HG03097 (cell line): ENCODE data around the gene BRICD5.

Experiments
- ATAC-seq: cut with Tn5 transposase; IDR thresholded peaks from one replicate; pipeline ENCODE4 v1.9.1; 2021; ENCODE audit not compliant: unreplicated experiment, low FRiP score

Gene BRICD5

DNA sequence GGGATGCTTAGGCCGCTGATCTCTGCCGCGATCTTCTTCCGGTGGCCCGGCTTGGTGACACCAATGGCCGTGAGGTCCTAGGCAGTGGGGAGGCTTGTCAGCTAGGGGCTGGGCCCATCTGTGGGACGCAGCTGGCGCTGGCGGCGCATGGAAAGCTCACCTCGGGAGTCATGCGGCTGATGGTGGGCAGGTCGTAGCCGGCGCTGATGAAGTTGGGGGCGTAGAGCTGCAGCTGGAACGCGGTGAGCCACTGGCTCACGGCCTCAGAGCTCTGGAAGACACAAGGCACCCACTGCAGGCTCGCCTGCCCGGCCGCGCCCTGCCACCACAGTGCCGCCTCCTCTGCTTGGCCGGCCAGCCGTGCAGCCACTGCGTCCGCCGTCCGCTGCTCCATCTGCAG lies 27.0 kb downstream of the BRICD5 start:
- ATAC-seq = no peak

DNA sequence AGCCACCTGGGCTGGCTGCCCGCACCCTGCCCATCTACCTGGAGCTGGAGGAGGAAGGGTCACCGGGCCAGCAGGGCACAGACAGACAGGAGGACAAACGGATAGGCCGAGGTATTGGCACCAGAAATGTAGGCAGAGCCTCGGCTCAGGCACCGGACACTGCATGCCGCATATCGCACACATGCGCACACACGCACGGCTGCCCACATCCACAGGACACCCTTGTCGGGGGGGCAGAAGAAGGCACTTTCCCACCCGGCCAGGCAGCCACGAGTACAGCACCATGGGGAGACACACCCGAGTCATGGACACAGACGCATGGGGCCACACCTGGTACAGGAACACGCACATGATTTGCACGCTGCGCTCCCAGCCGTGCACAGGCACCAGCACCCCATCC lies 28.7 kb downstream of the BRICD5 start:
- no peak for ATAC-seq

DNA sequence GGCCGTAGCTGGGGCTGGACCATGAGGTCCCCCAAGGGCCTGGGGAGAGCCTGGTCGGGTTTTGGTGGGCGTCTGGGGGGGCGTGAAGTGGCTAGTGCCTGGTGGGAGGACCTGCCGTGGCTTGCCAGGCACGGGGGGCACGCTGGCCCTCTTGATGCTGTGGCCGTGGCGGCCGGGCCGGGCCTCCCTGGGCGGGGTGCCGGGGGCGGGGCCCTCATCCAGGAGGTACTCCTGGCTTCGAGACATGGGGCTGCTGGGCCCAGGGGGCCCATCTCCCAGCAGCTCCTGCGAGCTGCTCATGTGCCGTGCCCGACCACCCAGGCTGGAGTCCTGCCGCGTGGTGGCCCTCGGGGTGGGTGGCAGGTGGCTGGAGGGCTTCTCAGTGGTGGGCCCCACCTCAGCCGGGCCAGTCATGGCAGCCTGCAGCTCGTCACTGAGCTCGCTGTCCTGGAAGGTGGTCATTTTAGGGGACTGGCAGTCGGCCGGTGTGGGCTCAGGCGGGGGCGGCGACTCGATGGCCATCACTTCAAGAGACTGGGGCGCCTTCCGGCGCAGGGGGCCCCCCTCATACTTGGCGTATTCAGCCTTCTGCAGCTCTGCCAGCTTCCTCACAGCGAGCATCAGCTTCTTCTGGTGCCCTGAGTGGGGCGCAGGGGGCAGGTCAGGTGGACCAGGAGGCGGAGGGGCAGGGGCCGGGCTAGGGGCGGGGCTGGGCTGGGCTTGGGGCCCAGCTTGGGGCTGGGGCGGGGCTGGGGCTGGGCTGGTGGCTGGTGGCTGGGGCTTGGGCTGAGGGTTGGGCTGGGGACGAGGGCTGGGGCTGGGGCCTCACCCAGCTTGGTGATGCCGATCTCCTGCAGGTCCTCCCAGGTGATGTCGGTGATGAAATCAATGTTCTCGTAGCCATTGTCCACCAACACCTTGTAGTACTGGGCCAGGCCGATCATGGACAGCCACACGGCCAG lies 29.4 kb downstream of the BRICD5 start:
- ATAC-seq = no peak

DNA sequence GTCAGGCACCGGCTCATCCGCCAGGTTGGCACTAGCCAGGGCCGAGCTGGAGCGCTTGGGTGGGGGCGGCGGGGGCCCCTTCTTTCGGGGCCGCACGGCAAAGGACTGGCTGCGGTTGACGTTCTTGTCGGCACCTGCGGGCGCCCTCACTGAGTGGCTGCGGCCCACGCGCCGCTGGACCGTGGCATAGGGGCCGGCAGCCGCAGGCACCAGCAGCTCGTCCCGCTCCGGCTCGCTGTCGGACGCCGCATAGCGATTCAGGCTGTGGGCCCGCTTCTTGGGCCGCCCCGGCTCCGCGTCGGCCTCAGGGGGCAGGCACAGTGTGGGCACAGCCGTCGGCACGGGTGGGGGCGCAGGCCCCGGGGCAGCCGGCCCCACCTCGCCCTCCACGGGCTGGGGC lies 30.2 kb downstream of the BRICD5 start:
- ATAC-seq = no peak

DNA sequence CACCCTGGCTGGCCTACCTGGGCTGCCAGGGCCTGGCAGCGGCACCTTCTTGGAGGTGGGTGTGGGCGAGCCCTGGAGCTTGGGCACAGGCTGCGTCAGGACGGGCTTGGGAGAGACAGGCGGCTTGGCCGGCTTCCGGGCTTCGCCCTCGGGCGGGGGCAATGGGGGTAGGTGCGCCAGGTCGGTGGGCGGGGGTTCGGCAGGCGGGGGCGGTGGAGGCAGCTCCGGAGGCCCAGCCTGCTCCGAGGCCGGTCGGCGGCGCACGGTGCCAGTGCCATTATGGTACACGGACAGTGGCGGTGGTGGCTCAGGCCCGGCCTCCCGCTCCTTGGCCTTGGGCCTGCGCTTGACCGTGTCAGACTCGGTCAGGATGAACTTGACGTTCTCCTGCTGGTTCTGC lies 31.1 kb downstream of the BRICD5 start:
- ATAC-seq = no peak

DNA sequence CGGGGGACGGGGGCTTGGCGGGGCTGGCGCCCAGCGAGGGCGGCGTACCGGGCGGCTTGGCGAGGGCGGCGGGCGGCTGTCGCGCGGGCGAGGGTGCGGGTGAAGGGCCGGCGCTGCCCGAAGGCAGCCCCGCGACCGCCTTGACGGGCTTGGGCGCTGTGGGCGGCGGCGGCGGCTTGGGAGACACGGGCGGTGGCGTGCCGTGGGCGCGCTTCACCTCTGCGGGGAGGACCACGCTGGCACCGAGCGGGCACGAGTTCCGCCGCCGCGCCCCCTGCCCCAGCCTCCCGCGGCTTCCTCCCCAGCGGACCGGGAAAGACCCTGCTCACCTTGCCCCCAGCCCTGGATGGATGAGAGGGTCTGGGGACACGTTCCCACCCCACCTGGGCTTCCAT lies 31.6 kb downstream of the BRICD5 start:
- ATAC-seq = no peak

DNA sequence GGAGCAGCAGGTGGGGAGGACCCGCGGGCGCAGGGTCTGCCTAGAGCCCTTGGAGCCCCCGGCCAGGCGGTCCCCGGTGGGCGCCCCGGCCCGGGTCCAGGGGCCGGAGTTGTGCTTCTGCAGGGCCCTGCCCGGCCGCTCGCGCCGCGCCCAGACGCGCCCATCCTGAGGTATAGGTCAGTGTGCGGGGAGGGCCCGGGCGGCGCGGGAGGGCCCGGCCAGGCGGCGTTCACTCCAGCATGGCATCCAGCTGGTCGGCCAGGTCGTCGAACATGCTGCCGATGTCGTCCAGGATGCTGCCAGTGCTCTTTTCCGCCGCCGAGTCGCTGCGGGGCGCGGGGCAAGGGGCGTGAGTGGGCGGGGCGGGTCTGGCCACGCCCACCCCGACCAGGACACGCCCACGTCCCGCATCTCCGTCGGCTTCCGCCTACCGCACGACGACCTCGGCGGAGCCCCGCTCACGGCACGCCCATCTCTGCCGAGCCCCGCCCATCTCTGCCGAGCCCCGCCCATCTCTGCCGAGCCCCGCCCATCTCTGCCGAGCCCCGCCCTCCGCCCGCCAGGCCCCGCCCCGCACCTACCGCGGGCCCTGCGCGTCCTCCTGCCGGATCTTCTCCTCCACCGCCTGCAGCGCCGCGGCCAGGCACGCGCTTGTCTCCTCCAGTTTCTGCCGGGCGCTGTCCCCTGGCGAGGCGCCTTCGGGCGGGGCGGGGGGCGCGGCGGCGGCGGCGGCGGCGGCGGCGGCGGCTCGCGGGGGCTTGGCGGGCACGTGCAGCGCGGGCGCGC lies 32.1 kb downstream of the BRICD5 start:
- ATAC-seq = no peak

DNA sequence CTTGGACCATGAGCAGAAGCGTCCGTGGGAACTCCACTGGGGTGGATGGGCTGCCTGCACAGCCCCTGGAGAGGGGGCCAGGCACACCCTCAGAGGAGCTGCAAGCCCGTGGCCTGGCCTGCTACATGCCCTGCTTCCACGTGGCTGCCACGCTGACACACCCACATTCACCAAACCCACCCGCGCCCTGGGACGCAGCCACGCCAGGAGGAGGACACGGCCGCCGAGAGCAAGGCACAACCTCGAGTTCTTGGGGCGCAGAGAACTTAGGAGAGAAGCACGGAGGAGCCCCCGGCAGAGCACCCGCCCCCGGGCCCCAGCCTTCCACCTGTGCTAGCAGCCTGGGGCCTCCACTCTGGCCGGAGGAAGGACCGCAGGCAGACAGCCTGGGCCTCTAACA lies 33.1 kb downstream of the BRICD5 start:
- ATAC-seq = no peak

DNA sequence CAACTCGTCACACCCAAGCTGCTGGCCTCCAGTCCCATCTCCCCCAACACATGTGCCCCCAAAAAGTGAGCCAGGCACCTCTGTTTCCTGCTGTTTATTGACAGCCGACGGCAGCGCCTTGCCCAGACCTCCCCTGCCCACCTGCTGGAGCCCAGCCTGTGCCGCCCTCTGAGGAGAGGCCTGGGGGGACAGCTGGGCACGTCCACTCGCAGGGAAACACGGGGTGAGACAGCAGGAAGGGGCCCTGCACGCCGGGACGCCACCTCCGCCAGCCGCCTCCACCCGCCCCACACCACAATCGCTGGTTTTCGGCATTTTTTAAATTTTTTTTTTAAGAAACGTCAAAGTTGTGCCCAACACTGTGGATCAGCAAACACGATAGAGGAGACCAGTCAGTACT lies 33.6 kb downstream of the BRICD5 start:
- ATAC-seq = no peak

DNA sequence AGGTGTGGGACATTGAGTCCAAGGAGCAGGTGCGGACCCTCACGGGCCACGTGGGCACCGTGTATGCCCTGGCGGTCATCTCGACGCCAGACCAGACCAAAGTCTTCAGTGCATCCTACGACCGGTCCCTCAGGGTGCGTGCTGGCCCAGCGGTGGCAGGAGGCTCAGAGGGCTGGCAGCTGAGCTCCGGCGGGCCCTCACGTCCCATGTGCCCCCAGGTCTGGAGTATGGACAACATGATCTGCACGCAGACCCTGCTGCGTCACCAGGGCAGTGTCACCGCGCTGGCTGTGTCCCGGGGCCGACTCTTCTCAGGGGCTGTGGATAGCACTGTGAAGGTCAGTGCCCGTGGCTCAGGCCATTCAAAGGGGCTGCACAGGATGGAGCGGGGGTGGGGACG lies 34.6 kb downstream of the BRICD5 start:
- ATAC-seq = no peak

DNA sequence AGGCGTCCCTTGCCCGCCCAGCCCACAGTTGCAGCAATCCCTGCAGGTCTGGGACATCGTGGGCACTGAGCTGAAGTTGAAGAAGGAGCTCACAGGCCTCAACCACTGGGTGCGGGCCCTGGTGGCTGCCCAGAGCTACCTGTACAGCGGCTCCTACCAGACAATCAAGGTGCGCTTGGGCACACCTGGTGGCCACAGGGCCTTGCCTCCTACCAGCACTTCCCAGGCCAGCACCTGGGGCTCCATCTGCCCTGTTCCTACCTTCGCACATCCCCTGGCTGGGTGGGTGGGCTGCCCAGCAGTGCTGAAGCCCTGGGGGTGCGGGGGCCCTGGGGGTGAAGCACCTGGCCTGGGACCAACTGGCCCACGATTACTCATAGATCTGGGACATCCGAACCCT lies 35.2 kb downstream of the BRICD5 start:
- no peak for ATAC-seq

DNA sequence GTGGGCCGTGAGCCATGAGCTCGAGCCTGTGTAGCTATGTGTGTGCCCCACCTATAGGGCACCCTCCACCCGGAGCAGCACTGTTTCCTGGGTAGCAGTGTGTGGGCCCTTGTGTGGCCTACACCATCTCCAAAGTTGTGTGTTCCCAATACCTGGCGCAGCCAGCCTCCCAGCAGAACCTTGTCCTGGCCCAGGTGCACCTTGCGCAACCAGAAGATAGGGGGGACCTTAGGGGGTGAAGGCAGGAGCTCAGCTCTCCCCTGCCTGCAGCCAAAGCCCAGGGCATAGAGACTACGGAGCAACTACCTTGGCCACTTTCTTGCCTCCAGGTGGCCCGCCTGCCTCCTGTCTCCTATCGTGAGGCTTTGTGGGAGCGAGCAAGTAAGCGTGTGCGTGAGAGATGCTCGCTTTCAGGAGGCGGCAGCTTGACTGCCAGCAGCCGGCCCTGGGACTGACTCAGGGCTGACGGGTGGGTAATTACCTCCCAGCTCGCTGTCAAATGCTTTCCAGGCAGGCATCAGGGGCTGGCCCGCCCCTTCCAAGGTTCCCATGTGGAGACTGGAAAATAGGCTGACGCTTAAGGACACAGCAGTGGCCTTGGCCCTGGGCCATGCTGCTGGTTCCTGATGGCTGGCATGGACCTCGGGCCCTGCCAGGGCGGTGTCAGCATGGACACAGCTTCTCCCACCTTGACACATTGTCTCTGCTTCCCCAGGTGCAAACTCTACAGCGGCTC lies 36.1 kb downstream of the BRICD5 start:
- no peak for ATAC-seq

DNA sequence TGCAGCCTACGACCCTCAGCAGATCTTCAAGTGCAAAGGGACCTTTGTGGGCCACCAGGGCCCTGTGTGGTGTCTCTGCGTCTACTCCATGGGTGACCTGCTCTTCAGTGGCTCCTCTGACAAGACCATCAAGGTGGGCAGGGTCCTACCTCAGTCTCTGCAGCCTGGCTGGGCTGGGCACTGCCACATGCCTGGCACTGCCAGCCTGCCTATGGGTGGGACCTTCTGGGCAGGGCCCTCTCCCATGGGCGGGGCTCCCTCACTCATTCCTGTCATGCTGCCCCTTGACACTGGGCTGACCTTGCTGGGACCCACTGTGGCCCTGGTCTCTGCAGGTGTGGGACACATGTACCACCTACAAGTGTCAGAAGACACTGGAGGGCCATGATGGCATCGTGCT lies 36.7 kb downstream of the BRICD5 start:
- no peak for ATAC-seq

DNA sequence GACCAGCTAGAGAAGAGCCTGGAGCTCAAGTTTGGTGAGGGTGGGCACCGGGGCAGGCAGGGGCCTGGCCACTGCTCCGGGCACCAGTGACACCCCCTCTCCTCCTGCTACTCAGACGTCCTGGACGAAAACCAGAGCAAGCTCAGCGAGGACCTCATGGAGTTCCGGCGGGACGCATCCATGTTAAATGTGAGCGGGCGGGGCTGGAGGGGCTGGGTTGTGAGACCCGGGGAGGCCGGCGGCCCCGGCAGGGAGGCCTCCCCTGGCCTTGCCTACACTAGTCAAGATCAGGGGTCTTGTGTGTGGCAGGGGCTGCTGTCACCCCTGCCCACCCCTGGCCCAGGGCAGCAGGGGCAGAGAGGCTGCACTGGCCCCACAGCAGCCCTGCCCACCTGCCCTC lies 37.3 kb downstream of the BRICD5 start:
- ATAC-seq = no peak

DNA sequence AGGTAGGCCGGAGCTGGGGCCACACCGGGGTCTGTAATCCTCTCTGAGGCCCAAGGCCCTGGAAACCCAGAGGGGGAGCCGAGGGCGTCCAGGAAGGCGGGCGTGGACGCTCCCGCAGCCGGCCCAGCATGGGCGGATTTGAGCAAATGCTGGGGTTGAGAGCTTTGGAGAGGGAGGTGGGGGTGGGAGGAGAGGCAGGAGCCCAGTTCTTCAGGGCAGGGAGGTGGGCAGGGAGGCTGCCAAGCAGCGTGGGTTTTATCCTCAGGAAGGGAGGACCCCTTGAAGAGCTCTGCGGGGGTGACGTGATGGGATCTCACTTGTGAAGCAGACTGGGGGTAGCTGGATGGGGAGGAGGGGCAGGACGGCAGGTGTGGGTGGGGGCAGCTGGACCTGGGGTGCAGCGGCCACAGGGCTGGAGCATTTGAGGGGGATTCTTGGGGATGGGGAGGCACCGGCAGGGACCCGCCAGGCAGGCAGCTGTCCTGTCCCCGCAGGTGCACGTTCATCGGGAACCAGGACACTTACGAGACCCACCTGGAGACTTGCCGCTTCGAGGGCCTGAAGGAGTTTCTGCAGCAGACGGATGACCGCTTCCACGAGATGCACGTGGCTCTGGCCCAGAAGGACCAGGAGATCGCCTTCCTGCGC lies 37.9 kb downstream of the BRICD5 start:
- no peak for ATAC-seq

DNA sequence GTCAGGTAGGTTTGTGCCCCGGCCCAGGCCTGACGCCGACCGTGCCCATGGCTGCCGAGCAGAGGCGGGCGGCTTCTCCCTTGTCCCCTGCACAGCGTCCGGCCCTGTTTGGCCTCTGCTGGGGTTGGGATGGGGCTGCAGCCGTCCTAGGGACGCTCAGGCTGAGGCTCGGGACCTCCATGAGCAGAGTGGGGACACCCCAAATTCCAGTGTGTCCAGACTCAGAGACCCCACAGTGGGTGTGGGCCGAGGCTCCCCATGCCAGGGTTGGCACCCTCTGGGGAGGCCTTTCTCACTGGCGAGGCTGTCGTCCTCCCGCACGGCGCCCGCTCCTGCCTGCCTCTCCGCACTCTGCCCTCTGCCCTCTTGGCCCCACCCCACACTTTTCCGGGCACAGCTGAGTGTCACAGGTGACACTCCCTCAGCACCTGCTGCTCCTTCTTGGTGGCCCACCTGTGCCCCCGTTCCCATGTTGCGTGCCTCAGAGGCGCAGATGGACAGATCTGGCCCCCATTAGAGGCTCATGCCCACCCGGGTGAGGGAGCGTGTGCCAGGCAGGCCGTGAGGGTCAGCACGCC lies 39.0 kb downstream of the BRICD5 start:
- no peak for ATAC-seq

DNA sequence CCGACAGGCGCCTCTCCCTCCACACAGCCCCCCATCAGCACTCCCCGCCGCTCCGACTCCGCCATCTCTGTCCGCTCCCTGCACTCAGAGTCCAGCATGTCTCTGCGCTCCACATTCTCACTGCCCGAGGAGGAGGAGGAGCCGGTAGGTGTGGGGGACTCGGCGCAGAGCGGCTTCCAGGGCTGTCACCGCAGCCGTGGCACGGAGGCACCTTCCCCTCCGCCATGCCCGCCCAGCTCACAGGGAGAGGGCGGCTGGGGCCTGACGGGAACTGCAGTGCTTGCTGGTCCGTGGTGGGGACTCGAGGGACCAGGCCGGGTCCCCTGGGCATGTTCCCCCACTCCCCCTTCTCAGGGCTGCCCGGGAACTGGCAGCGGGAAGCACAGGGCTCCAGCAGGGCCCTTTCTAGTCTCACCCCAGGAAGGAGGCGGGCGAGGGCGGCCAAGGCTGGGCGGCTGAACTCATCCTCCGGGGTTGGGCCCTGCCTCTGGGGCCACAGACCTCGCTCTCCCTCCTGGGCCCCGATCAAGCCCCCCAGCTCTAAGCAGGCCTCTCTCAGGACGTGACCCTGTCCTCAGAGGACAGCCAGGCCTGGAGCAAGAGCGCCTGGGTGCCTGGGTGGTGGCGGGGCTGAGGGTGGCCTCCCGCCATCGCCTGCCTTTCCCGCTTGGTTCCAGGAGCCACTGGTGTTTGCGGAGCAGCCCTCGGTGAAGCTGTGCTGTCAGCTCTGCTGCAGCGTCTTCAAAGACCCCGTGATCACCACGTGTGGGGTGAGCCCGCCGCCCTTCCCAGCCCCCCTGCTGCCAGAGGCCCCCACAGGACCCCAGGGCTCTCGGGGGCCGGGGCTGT lies 39.9 kb downstream of the BRICD5 start:
- no peak for ATAC-seq

DNA sequence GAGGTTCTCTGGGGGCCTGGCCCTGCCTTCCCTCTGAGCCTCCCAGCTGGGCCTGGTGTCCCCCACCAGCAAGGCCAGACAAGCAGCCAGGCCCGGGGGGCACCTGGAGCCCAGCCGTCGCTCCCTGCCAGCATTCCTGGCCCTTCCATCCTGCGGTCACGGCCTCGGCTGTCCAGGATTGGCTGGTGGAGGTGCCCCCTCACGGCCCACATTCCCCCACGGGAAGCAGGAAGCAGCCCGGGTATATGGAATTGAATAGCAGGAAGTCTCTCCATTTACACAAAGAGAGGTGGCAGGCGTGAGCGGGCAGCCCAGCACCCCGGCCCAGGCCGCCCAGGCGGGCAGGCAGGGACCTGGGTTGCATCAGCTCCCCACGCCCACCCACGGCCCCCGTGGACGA lies 40.6 kb downstream of the BRICD5 start:
- ATAC-seq = no peak

DNA sequence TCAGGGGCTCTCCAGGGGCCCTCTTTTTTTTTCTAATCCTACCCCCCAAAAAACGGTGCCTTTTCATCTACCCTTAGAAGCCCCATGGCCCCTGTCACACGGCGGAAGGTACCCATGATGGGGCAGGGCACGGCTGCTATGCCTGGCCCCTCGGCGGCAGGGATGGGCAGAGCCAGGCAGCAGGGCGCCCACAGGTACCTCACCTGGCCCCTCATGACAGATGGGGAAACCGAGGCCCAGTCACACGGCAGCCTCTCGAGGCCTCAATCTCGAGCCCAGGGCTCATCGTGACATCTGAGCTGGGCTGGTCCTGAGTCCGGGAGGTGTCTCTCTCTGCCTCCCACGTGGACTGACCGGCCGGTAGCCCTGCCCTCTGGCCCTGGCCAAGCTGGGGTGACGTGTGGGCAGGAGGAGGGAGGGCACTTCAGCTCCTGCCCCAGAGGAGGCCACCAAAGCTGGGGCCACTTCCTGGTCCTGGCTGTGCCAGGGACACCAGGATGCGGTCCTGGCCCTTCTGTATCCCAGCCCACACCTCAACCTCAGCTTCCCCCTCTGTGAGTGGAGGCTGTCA lies 43.5 kb downstream of the BRICD5 start:
- no peak for ATAC-seq
